Embryonic facial prominence (tissue), 1 donor: ENCODE measurements around the gene TVP23A.

ENCODE experiments used
- DNase-seq: peaks from one replicate; pipeline ENCODE4 v3.0.0-alpha.2; 2016; ENCODE audit errors: extremely low spot score

The TVP23A gene

GRCh38 chr16:10817963-10818941 lies at the start of gene TVP23A:
TVP23A (minus strand) TSS chr16:10818794; CDS start chr16:10818493, 301 bp downstream.
- DNase-seq: no peak

GRCh38 chr16:10868104-10868595 lies 49.6 kb upstream of the TVP23A start:
- DNase-seq: no peak

GRCh38 chr16:10867199-10867598 lies 48.6 kb upstream of the TVP23A start:
- no peak for DNase-seq

GRCh38 chr16:10865991-10866966 lies 47.7 kb upstream of the TVP23A start:
- DNase-seq: no peak

GRCh38 chr16:10862438-10862837 lies 43.8 kb upstream of the TVP23A start:
- DNase-seq: no peak

GRCh38 chr16:10859658-10860057 lies 41.1 kb upstream of the TVP23A start:
- no peak for DNase-seq

- no peak for DNase-seq
Observed at GRCh38 chr16:10859020-10859419, 40.4 kb upstream of the TVP23A start.

- no peak for DNase-seq
Observed at GRCh38 chr16:10858203-10858602, 39.6 kb upstream of the TVP23A start.

GRCh38 chr16:10856042-10856441 lies 37.4 kb upstream of the TVP23A start:
- no peak for DNase-seq

GRCh38 chr16:10852948-10853347 lies 34.4 kb upstream of the TVP23A start:
- DNase-seq: no peak

GRCh38 chr16:10852286-10852685 lies 33.7 kb upstream of the TVP23A start:
- no peak for DNase-seq

GRCh38 chr16:10851512-10851911 lies 32.9 kb upstream of the TVP23A start:
- DNase-seq: no peak

- DNase-seq: no peak
Observed at GRCh38 chr16:10850478-10850850, 31.9 kb upstream of the TVP23A start.

- no peak for DNase-seq
Observed at GRCh38 chr16:10849736-10850477, 31.3 kb upstream of the TVP23A start.

GRCh38 chr16:10847176-10847575 lies 28.6 kb upstream of the TVP23A start:
- DNase-seq: no peak

GRCh38 chr16:10846213-10846998 lies 27.8 kb upstream of the TVP23A start:
- DNase-seq: no peak

GRCh38 chr16:10840703-10841102 lies 22.1 kb upstream of the TVP23A start:
- no peak for DNase-seq

- no peak for DNase-seq
Observed at GRCh38 chr16:10839279-10839666, 20.7 kb upstream of the TVP23A start.

- no peak for DNase-seq
Observed at GRCh38 chr16:10838621-10839278, 20.2 kb upstream of the TVP23A start.
